Measurements from ENCODE around the gene KCNG1. TPM values are rescaled to one million over a fixed set of nuclear protein-coding genes. Genes with fewer than 3 reads are reported as not detected.

The KCNG1 gene
- total and polyA plus RNA-seq, 2 of the 8 experiments (the other 6 are each of a cell fraction or from before 2014, with no cell fraction given) = 16.0 to 18.0 TPM

- TF ChIP-seq SP4 (IDR thresholded peaks at IDR 0.05; ENCODE audit: low read length) (no peak), SP2 (IDR thresholded peaks at IDR 0.05; ENCODE audit: low read length) (no peak), EZH2 (IDR thresholded peaks at IDR 0.05; ENCODE audit: low read depth, low read length, severe bottlenecking) (no peak), KDM5A (IDR thresholded peaks at IDR 0.05; ENCODE audit: low read length) (peak; percentile 49), BRCA1 (IDR thresholded peaks at IDR 0.05; ENCODE audit: low read depth, low read length) (no peak), PHF8 (conservative IDR thresholded peaks at IDR 0.05; ENCODE audit: low read depth, low read length) (peak; percentile 84), HDAC6 (IDR thresholded peaks at IDR 0.05; ENCODE audit: low read depth, low read length) (no peak), CTCF (IDR thresholded peaks at IDR 0.05; ENCODE audit: control extremely low read depth in 1 of 3, insufficient read depth in 1 of 3, low read depth in 1 of 3, low read length in 3 of 3) (no peak)
- TF ChIP-seq, protein P1, sequence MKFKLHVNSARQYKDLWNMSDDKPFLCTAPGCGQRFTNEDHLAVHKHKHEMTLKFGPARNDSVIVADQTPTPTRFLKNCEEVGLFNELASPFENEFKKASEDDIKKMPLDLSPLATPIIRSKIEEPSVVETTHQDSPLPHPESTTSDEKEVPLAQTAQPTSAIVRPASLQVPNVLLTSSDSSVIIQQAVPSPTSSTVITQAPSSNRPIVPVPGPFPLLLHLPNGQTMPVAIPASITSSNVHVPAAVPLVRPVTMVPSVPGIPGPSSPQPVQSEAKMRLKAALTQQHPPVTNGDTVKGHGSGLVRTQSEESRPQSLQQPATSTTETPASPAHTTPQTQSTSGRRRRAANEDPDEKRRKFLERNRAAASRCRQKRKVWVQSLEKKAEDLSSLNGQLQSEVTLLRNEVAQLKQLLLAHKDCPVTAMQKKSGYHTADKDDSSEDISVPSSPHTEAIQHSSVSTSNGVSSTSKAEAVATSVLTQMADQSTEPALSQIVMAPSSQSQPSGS (IDR thresholded peaks at IDR 0.05; ENCODE audit: low read length) = peak; percentile 65; the same call in 1 of the 2 replicates
These were observed 64.9 kb downstream of the KCNG1 start, which contains the start of gene DPM1 (continued) for GRCh38 chr20:50957798-50958614.

Data from H1 (cell line).